Measurements from ENCODE around the gene FAM110A. TPM values are rescaled to one million over a fixed set of nuclear protein-coding genes. Genes with fewer than 3 reads are reported as not detected.

FAM110A gene
- total and polyA plus RNA-seq, 2 donors (not counting 3 experiments of a cell fraction or from before 2014, with no cell fraction given) = 4.6 to 5.4 TPM

- TF ChIP-seq MYC (IDR thresholded peaks at IDR 0.05; ENCODE audit: low read depth, low read length) = no peak
- TF ChIP-seq POLR2A (IDR thresholded peaks at IDR 0.05; ENCODE audit: low read depth, low read length) = no peak
- TF ChIP-seq, protein P1, sequence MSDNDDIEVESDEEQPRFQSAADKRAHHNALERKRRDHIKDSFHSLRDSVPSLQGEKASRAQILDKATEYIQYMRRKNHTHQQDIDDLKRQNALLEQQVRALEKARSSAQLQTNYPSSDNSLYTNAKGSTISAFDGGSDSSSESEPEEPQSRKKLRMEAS (IDR thresholded peaks at IDR 0.05; ENCODE audit: insufficient read depth, insufficient read length) = no peak
- TF ChIP-seq FOS (IDR thresholded peaks at IDR 0.05; ENCODE audit: borderline replicate concordance, insufficient read depth, low read length) = no peak
- no peak for TF ChIP-seq GATA2 (IDR thresholded peaks at IDR 0.05; ENCODE audit: insufficient read depth, insufficient read length, low read depth, low read length)
- no peak for TF ChIP-seq EZH2 (IDR thresholded peaks at IDR 0.05; ENCODE audit: borderline replicate concordance, low read depth, low read length, severe bottlenecking)
- no peak for TF ChIP-seq JUN (IDR thresholded peaks at IDR 0.05; ENCODE audit: borderline replicate concordance, insufficient read depth, insufficient read length, low read depth)
- no peak for TF ChIP-seq POLR2AphosphoS5 (IDR thresholded peaks at IDR 0.05; ENCODE audit: insufficient read depth, low read depth, low read length)
- TF ChIP-seq, protein P2, sequence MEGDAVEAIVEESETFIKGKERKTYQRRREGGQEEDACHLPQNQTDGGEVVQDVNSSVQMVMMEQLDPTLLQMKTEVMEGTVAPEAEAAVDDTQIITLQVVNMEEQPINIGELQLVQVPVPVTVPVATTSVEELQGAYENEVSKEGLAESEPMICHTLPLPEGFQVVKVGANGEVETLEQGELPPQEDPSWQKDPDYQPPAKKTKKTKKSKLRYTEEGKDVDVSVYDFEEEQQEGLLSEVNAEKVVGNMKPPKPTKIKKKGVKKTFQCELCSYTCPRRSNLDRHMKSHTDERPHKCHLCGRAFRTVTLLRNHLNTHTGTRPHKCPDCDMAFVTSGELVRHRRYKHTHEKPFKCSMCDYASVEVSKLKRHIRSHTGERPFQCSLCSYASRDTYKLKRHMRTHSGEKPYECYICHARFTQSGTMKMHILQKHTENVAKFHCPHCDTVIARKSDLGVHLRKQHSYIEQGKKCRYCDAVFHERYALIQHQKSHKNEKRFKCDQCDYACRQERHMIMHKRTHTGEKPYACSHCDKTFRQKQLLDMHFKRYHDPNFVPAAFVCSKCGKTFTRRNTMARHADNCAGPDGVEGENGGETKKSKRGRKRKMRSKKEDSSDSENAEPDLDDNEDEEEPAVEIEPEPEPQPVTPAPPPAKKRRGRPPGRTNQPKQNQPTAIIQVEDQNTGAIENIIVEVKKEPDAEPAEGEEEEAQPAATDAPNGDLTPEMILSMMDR (IDR thresholded peaks at IDR 0.05; ENCODE audit: extremely low read depth in 1 of 2, insufficient read depth in 1 of 2, low read depth in 1 of 2, low read length in 2 of 2) = no peak
- ChIA-PET CTCF (interaction anchor here (1.3 to 1.4 kb wide), 2 partner anchors 20 to 73 kb away, joined by 3 read pairs; no protein-coding TSS in a partner anchor), POLR2A (no interaction called here)
- intact Hi-C loops (cut with micrococcal nuclease) = no loop called here
- no TSS peak for BruUV-seq (replicated peaks)
- no peak overlapping the region for H3K4me3 ChIP-seq (replicated peaks in 1 of 3; ENCODE audit: insufficient read depth in 1 of 3, low read depth in 1 of 3, low read length in 3 of 3)
- FAIRE-seq = no peak
- no peaks in the 10 kb centered on the region for H4K20me1 ChIP-seq (replicated peaks; ENCODE audit: control insufficient read depth, extremely low read depth, insufficient read depth, low read length)
- no peaks in the 10 kb centered on the region for H3K36me3 ChIP-seq (ENCODE audit: control insufficient read depth in 2 of 2, extremely low read depth in 1 of 2, insufficient read depth in 2 of 2, low read length in 2 of 2)
- H3K27me3 ChIP-seq (ENCODE audit: control insufficient read depth in 2 of 2, insufficient read depth in 2 of 2, low read length in 2 of 2) = peaks cover 5 to 6% of the 10 kb centered on the region in 2 experiments
- H3K9me1 ChIP-seq (replicated peaks; ENCODE audit: control insufficient read depth, extremely low read depth, insufficient read depth, low read length) = no peaks in the 10 kb centered on the region
- no peak overlapping the region for H3K27ac ChIP-seq (ENCODE audit: insufficient read depth, low read depth, low read length)
- no peaks in the 10 kb centered on the region for H3K4me1 ChIP-seq (ENCODE audit: control insufficient read depth, extremely low read depth, insufficient read depth, low read length)
- H3K9ac ChIP-seq (replicated peaks; ENCODE audit: extremely low read depth, insufficient read depth, low read length) = no peak overlapping the region
- dilution Hi-C loops (cut with MboI; ENCODE audit: extremely low pct_ligation_motif_present, low sequenced_read_pairs) = no loop called here
- H3K9me3 ChIP-seq (replicated peaks; ENCODE audit: control insufficient read depth, insufficient read depth, low read length) = no peaks in the 10 kb centered on the region
- H3K4me2 ChIP-seq (ENCODE audit: insufficient read depth, low read length) = no peak overlapping the region
- no peak overlapping the region for H2AFZ ChIP-seq (ENCODE audit: low read depth, low read length)
- no peak for DNase-seq (ENCODE audit: low read depth, low spot score)
- H3K79me2 ChIP-seq (ENCODE audit: control insufficient read depth, insufficient read depth, low read length) = no peaks in the 10 kb centered on the region
These were observed 57.7 kb downstream of the FAM110A start for GRCh38 chr20:891058-891705.
